PC-3 (cell line): ENCODE results near the gene TNS3. TPM values are rescaled to one million over a fixed set of nuclear protein-coding genes. Genes with fewer than 3 reads are reported as not detected.
"Not testable (repeated sequence)": the region's sequence is repeated elsewhere in the genome, so short reads cannot be mapped to it uniquely, and the experiment has no call there.

Experiments used
- ATAC-seq: fragments of 200-7000 bp; cut with Tn5 transposase; 2 replicates; pipeline ENCODE4 v1.9.1; 2020; ENCODE audit warnings: mild to moderate bottlenecking, moderate library complexity
- BruUV-seq: library from RNA; stranded (reverse); fragments of 400-500 nt; replicated peaks from 2 replicates; lab custom pipeline; 2021; lab: Mats Ljungman, UMichigan
- CTCF ChIA-PET: fragments of 300-600 bp; sonication (Branson Sonifier 250); formaldehyde crosslinking; loops from one replicate; lab custom pipeline; 2022; ENCODE audit warnings: antibody characterized with exemption; lab: Charles Lee
- POLR2A ChIA-PET: fragments of 300-600 bp; sonication (Branson Sonifier 250); formaldehyde crosslinking; loops from one replicate; lab custom pipeline; 2022; ENCODE audit warnings: antibody characterized with exemption; ENCODE audit not compliant: unreplicated experiment; lab: Charles Lee
- DNase-seq: peaks from one replicate; pipeline ENCODE4 v3.0.0-alpha.2; 2015
- H2AFZ ChIP-seq: fragments of 300-600 bp; sonication (generic); 2 replicates; pipeline ENCODE4 v1.6.0; 2016; ENCODE audit warnings: antibody characterized with exemption, low read length
- H3F3A ChIP-seq: fragments of 300-600 bp; sonication (generic); one replicate; pipeline ENCODE4 v1.6.0; 2017; ENCODE audit warnings: antibody characterized with exemption, low read length, control low read depth, mild to moderate bottlenecking; ENCODE audit not compliant: unreplicated experiment
- H3K27ac ChIP-seq: fragments of 300-600 bp; sonication (generic); 2 replicates; pipeline ENCODE4 v1.5.1; 2016; ENCODE audit warnings: mild to moderate bottlenecking, low read length
- H3K27me3 ChIP-seq: fragments of 300-600 bp; sonication (generic); 2 replicates; pipeline ENCODE4 v1.6.1; 2016; ENCODE audit warnings: low read length, mixed read lengths
- H3K36me3 ChIP-seq: fragments of 300-600 bp; sonication (generic); 2 replicates; pipeline ENCODE4 v1.6.1; 2016; ENCODE audit warnings: low read depth, mixed run types, low read length, mixed read lengths
- H3K4me1 ChIP-seq: fragments of 300-600 bp; sonication (generic); 2 replicates; pipeline ENCODE4 v1.5.1; 2016; ENCODE audit warnings: low read length; ENCODE audit not compliant: insufficient read depth
- H3K4me2 ChIP-seq: fragments of 300-600 bp; sonication (generic); 2 replicates; pipeline ENCODE4 v1.6.0; 2016; ENCODE audit warnings: low read length
- H3K4me3 ChIP-seq: fragments of 300-600 bp; sonication (generic); 2 replicates; pipeline ENCODE4 v1.5.1; 2016; ENCODE audit warnings: mild to moderate bottlenecking, low read length, mixed read lengths
- H3K79me2 ChIP-seq: fragments of 300-600 bp; sonication (generic); 2 replicates; pipeline ENCODE4 v1.6.1; 2017; ENCODE audit warnings: low read length, mixed read lengths
- H3K9ac ChIP-seq: fragments of 300-600 bp; sonication (generic); 2 replicates; pipeline ENCODE4 v1.6.0; 2016; ENCODE audit warnings: mild to moderate bottlenecking, low read length
- H3K9me2 ChIP-seq: fragments of 300-600 bp; sonication (generic); replicated peaks from 2 replicates; pipeline ENCODE4 v1.6.1; 2016; ENCODE audit warnings: mixed run types, low read length, mixed read lengths
- H3K9me3 ChIP-seq: fragments of 300-600 bp; sonication (generic); 2 replicates; pipeline ENCODE4 v1.6.1; 2016; ENCODE audit warnings: low read length, mixed read lengths
- H4K20me1 ChIP-seq: fragments of 300-600 bp; sonication (generic); 2 replicates; pipeline ENCODE4 v1.6.1; 2016; ENCODE audit warnings: low read length, mixed read lengths
- CTCF ChIP-seq: fragments of 300-600 bp; sonication (generic); conservative IDR thresholded peaks from 2 replicates; pipeline ENCODE4 v1.5.1; 2017; ENCODE audit warnings: antibody characterized with exemption, low read depth, mild to moderate bottlenecking, low read length
- EZH2 ChIP-seq: fragments of 300-600 bp; sonication (generic); IDR thresholded peaks from one replicate; pipeline ENCODE4 v1.6.1; 2017; ENCODE audit warnings: antibody characterized with exemption, mild to moderate bottlenecking, low read length; ENCODE audit not compliant: unreplicated experiment
- EZH2phosphoT487 ChIP-seq: fragments of 300-600 bp; sonication (generic); IDR thresholded peaks from 2 replicates; pipeline ENCODE4 v1.6.1; 2018; ENCODE audit warnings: mild to moderate bottlenecking, antibody characterized with exemption, low read length, borderline replicate concordance
- intact Hi-C: fragments of 100-400 bp; cut with micrococcal nuclease; formaldehyde crosslinking; loops from 2 replicates; pipeline ENCODE4 v1.9.0; 2023
- total RNA-seq: library from RNA; depleted of rRNA; stranded (reverse); fragments of >200 nt; gene quantifications from 2 replicates; pipeline ENCODE4 v1.2.3, GENCODE V29; 2014

The TNS3 gene
- total RNA-seq, 1 experiment from 2014 or later = 72.3 TPM

GRCh38 chr7:47586925-47587324 is 5.0 kb upstream of the TNS3 start:
- Histone ChIP-seq H3K4me2 (no peak overlapping the region), H3K27ac (no peak overlapping the region)
- no peak for DNase-seq

DNA sequence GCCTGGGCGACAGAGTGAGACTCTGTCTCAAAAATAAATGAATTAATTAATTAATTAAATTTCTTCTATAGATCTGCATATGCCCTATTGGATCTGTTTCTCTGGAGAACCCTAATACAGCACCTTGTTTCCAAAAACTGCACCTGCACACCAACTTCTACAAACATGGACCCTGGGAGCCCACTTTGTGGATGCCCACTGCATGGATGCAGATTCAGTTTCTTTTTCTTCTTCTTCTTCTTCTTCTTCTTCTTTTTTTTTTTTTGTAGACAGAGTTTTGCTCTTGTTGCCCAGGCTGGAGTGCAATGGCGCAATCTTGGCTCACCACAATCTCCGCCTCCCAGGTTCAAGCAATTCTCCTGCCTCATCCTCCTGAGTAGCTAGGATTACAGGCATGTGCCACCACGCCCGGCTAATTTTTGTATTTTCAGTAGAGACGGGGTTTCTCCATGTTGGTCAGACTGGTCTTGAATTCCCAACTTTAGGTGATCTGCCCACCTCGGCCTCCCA is 4.3 kb upstream of the TNS3 start:
- intact Hi-C loops = not testable (repeated sequence)
- peaks cover 34% of the 10 kb centered on the region for H3K4me1 ChIP-seq

More at GRCh38 chr7:47586925-47587324, 5.0 kb upstream of the TNS3 start:
- ChIA-PET CTCF (interaction anchor here (1.3 kb wide), 1 partner anchor 151 kb away, joined by 5 read pairs; no protein-coding TSS in a partner anchor), POLR2A (no interaction called here)
- H4K20me1 ChIP-seq = no peaks in the 10 kb centered on the region
- no peaks in the 10 kb centered on the region for H3K9me3 ChIP-seq
- H3K36me3 ChIP-seq = no peaks in the 10 kb centered on the region
- H3K4me1 ChIP-seq = peaks cover 41% of the 10 kb centered on the region
- no peaks in the 10 kb centered on the region for H3K27me3 ChIP-seq
- no peak for ATAC-seq
- no peak overlapping the region for H3K9ac ChIP-seq
- no peaks in the 10 kb centered on the region for H3F3A ChIP-seq
- TF ChIP-seq EZH2 (no peak), CTCF (no peak), EZH2phosphoT487 (no peak)
- no peaks in the 10 kb centered on the region for H3K9me2 ChIP-seq
- BruUV-seq = no TSS peak
- H2AFZ ChIP-seq = no peak overlapping the region
- H3K79me2 ChIP-seq = peaks cover 9% of the 10 kb centered on the region
- H3K4me3 ChIP-seq = no peak overlapping the region
- intact Hi-C loops = no loop called here

GRCh38 chr7:47584536-47584895 is 2.6 kb upstream of the TNS3 start:
- BruUV-seq = no TSS peak
- no peaks in the 10 kb centered on the region for H3K9me2 ChIP-seq
- H3F3A ChIP-seq = peaks cover under 1% of the 10 kb centered on the region
- H3K79me2 ChIP-seq = peaks cover 33% of the 10 kb centered on the region
- H3K4me1 ChIP-seq = peaks cover 35% of the 10 kb centered on the region
- H2AFZ ChIP-seq = no peak overlapping the region
- ATAC-seq = no peak
- DNase-seq = no peak
- CTCF ChIA-PET = interaction anchor here (0.6 kb wide), 1 partner anchor 108 kb away, joined by 3 read pairs; no protein-coding TSS in a partner anchor
- intact Hi-C loops = loop anchor here (5.0 kb wide), 2 partner anchors 83 to 317 kb away; no protein-coding TSS in a partner anchor
- no peak overlapping the region for H3K4me3 ChIP-seq
- no peaks in the 10 kb centered on the region for H3K9me3 ChIP-seq
- H4K20me1 ChIP-seq = no peaks in the 10 kb centered on the region
- TF ChIP-seq CTCF (no peak), EZH2 (no peak), EZH2phosphoT487 (no peak)
- H3K36me3 ChIP-seq = no peaks in the 10 kb centered on the region
- no peak overlapping the region for H3K4me2 ChIP-seq
- POLR2A ChIA-PET = no interaction called here
- no peak overlapping the region for H3K27ac ChIP-seq
- no peaks in the 10 kb centered on the region for H3K27me3 ChIP-seq
- no peak overlapping the region for H3K9ac ChIP-seq

More for the DNA sequence above, 4.3 kb upstream of the TNS3 start:
- H3K4me3 ChIP-seq, CTCF ChIA-PET, H3K9ac ChIP-seq, POLR2A ChIA-PET, ATAC-seq, H4K20me1 ChIP-seq, H3F3A ChIP-seq, H3K9me3 ChIP-seq, H3K9me2 ChIP-seq, BruUV-seq, H3K4me2 ChIP-seq, H2AFZ ChIP-seq, H3K27ac ChIP-seq, H3K36me3 ChIP-seq, DNase-seq, H3K27me3 ChIP-seq: not testable (repeated sequence)
- peaks cover 16% of the 10 kb centered on the region for H3K79me2 ChIP-seq
